HepG2 (cell line): ENCODE data around the gene IL2RA. TPM values are rescaled to one million over a fixed set of nuclear protein-coding genes. Genes with fewer than 3 reads are reported as not detected.

Experiments
- ATRX ChIP-seq: sonication (generic); formaldehyde crosslinking; IDR thresholded peaks from 2 replicates; pipeline ENCODE4 v1.4.0; 2020; ENCODE audit warnings: missing genetic modification reagents, borderline replicate concordance
- CEBPB ChIP-seq: IDR thresholded peaks from 2 replicates; pipeline ENCODE4 v1.6.1; 2011; ENCODE audit warnings: low read depth, low read length, improper control_type of control experiment, borderline replicate concordance
- E2F5 ChIP-seq: sonication (generic); formaldehyde crosslinking; conservative IDR thresholded peaks from 2 replicates; pipeline ENCODE4 v1.4.0; 2020; ENCODE audit warnings: missing genetic modification reagents
- GTF2F1 ChIP-seq: fragments of 150-350 bp; IDR thresholded peaks from 2 replicates; pipeline ENCODE4 v1.6.1; 2014; ENCODE audit warnings: low read length
- HMG20A ChIP-seq: IDR thresholded peaks from 2 replicates; pipeline ENCODE4 v1.6.1; 2016; ENCODE audit warnings: borderline replicate concordance
- HNRNPK ChIP-seq: fragments of 200-400 bp; formaldehyde crosslinking; IDR thresholded peaks from 2 replicates; pipeline ENCODE4 v1.6.1; 2018; ENCODE audit warnings: low read length, low read depth, moderate library complexity, mild to moderate bottlenecking; ENCODE audit not compliant: poor library complexity, severe bottlenecking
- HNRNPUL1 ChIP-seq: fragments of 200-400 bp; formaldehyde crosslinking; IDR thresholded peaks from 2 replicates; pipeline ENCODE4 v1.6.1; 2017; ENCODE audit warnings: low read depth, mild to moderate bottlenecking, low read length, moderate library complexity
- NFAT5 ChIP-seq: sonication (generic); formaldehyde crosslinking; IDR thresholded peaks from 2 replicates; pipeline ENCODE4 v1.4.0; 2020; ENCODE audit warnings: missing genetic modification reagents
- POLR2AphosphoS2 ChIP-seq: IDR thresholded peaks from 2 replicates; pipeline ENCODE4 v1.6.1; 2011; ENCODE audit warnings: low read depth, low read length, improper control_type of control experiment
- SNAI1 ChIP-seq: sonication (generic); formaldehyde crosslinking; IDR thresholded peaks from 2 replicates; pipeline ENCODE4 v1.5.0; 2020; ENCODE audit warnings: mild to moderate bottlenecking, missing genetic modification reagents, borderline replicate concordance
- TARDBP ChIP-seq: sonication (generic); formaldehyde crosslinking; IDR thresholded peaks from 2 replicates; pipeline ENCODE4 v1.8.0; 2022; ENCODE audit warnings: mild to moderate bottlenecking, missing genetic modification reagents
- ZFY ChIP-seq: sonication (generic); formaldehyde crosslinking; IDR thresholded peaks from 2 replicates; pipeline ENCODE4 v1.4.0; 2020; ENCODE audit warnings: missing genetic modification reagents
- polyA plus RNA-seq, 8 experiments: library from polyadenylated mRNA; depleted of rRNA in 3 of 8; stranded (reverse) in 7 of 8; unstranded in 1 of 8; fragments of >200 nt; fragmentation: Illumina TruSeq in 4 of 8; extraction: Trizol in 4 of 8; gene quantifications; 2 replicates each; pipeline versions ENCODE4 v1.2.1 to v1.2.3, GENCODE V29; 2011 to 2016; ENCODE audit warnings: low read depth in 4 of 8, missing spikeins in 1 of 8, mixed read lengths in 1 of 8; ENCODE audit not compliant: insufficient read depth in 1 of 8
- total RNA-seq, 5 experiments: library from RNA; depleted of rRNA; stranded (reverse); fragments of >200 nt; fragmentation: Illumina TruSeq; extraction: Trizol; gene quantifications; 2 replicates each; pipeline ENCODE4 v1.2.3, GENCODE V29; 2016; ENCODE audit warnings: low read depth in 1 of 5
- TF ChIP-seq, protein P1 (sequence below): sonication (generic); formaldehyde crosslinking; conservative IDR thresholded peaks from 2 replicates; pipeline ENCODE4 v1.4.0; 2020; ENCODE audit warnings: missing genetic modification reagents
- TF ChIP-seq, protein P2 (sequence below): sonication (generic); formaldehyde crosslinking; IDR thresholded peaks from 2 replicates; pipeline ENCODE4 v1.5.1; 2020; ENCODE audit warnings: mild to moderate bottlenecking, missing genetic modification reagents, borderline replicate concordance
- TF ChIP-seq, protein P3 (sequence below): sonication (generic); formaldehyde crosslinking; IDR thresholded peaks from 2 replicates; pipeline ENCODE4 v1.4.0; 2020; ENCODE audit warnings: missing genetic modification reagents, borderline replicate concordance
- TF ChIP-seq, protein P4 (sequence below): IDR thresholded peaks from 2 replicates; pipeline ENCODE4 v1.6.1; 2016; ENCODE audit warnings: mild to moderate bottlenecking

Gene IL2RA
- total and polyA plus RNA-seq, 2 of the 13 experiments (the other 11 are each of a cell fraction or from before 2014, with no cell fraction given): not detected

GRCh38 chr10:5968681-5969453 is 93.3 kb downstream of the IL2RA start (continued):
- TF ChIP-seq E2F5 (no peak), CEBPB (no peak), ZFY (CRISPR knock-in tag) (peak; percentile 38; the same call in 1 of the 2 replicates), TARDBP (CRISPR knock-in tag) (no peak; the same call in 1 of the 2 replicates), GTF2F1 (no peak), NFAT5 (CRISPR knock-in tag) (peak; percentile 37; the same call in 1 of the 2 replicates), SNAI1 (CRISPR knock-in tag) (no peak), HMG20A (CRISPR knock-in tag) (peak; percentile 95), POLR2AphosphoS2 (no peak), HNRNPK (no peak), HNRNPUL1 (no peak), ATRX (CRISPR knock-in tag) (no peak)
- TF ChIP-seq, protein P1, sequence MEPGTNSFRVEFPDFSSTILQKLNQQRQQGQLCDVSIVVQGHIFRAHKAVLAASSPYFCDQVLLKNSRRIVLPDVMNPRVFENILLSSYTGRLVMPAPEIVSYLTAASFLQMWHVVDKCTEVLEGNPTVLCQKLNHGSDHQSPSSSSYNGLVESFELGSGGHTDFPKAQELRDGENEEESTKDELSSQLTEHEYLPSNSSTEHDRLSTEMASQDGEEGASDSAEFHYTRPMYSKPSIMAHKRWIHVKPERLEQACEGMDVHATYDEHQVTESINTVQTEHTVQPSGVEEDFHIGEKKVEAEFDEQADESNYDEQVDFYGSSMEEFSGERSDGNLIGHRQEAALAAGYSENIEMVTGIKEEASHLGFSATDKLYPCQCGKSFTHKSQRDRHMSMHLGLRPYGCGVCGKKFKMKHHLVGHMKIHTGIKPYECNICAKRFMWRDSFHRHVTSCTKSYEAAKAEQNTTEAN (CRISPR knock-in tag): 0 out of 2 replicates have a peak, but pooled peaks have one; percentile 45
- TF ChIP-seq, protein P2, sequence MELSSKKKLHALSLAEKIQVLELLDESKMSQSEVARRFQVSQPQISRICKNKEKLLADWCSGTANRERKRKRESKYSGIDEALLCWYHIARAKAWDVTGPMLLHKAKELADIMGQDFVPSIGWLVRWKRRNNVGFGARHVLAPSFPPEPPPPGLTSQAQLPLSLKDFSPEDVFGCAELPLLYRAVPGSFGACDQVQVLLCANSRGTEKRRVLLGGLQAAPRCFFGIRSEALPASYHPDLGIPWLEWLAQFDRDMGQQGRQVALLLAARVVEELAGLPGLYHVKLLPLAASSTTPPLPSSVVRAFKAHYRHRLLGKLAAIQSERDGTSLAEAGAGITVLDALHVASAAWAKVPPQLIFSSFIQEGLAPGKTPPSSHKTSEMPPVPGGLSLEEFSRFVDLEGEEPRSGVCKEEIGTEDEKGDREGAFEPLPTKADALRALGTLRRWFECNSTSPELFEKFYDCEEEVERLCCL: peak; percentile 76; the same call in 1 of the 2 replicates
- TF ChIP-seq, protein P3, sequence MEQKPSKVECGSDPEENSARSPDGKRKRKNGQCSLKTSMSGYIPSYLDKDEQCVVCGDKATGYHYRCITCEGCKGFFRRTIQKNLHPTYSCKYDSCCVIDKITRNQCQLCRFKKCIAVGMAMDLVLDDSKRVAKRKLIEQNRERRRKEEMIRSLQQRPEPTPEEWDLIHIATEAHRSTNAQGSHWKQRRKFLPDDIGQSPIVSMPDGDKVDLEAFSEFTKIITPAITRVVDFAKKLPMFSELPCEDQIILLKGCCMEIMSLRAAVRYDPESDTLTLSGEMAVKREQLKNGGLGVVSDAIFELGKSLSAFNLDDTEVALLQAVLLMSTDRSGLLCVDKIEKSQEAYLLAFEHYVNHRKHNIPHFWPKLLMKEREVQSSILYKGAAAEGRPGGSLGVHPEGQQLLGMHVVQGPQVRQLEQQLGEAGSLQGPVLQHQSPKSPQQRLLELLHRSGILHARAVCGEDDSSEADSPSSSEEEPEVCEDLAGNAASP (CRISPR knock-in tag): 0 out of 2 replicates have a peak, but pooled peaks have one; percentile 55
- TF ChIP-seq, protein P4, sequence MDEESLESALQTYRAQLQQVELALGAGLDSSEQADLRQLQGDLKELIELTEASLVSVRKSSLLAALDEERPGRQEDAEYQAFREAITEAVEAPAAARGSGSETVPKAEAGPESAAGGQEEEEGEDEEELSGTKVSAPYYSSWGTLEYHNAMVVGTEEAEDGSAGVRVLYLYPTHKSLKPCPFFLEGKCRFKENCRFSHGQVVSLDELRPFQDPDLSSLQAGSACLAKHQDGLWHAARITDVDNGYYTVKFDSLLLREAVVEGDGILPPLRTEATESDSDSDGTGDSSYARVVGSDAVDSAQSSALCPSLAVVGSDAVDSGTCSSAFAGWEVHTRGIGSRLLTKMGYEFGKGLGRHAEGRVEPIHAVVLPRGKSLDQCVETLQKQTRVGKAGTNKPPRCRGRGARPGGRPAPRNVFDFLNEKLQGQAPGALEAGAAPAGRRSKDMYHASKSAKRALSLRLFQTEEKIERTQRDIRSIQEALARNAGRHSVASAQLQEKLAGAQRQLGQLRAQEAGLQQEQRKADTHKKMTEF (CRISPR knock-in tag): peak; percentile 85; the same call in 1 of the 2 replicates
